DOHH2 (cell line): ENCODE results near the gene ADORA1.

Experiments
- H3F3A ChIP-seq: fragments of 200-600 bp; sonication (generic), shearing (Covaris generic); 2 replicates; pipeline ENCODE4 v1.6.0; 2016; ENCODE audit warnings: antibody characterized with exemption, mild to moderate bottlenecking; ENCODE audit not compliant: control insufficient read depth, insufficient read depth
- H3K27ac ChIP-seq: fragments of 200-600 bp; sonication (generic); 2 replicates; pipeline ENCODE4 v1.5.1; 2014; ENCODE audit warnings: low read depth, mild to moderate bottlenecking, low read length, moderate library complexity
- H3K27me3 ChIP-seq: fragments of 200-600 bp; sonication (generic); 2 replicates; pipeline ENCODE4 v1.6.1; 2014; ENCODE audit warnings: mild to moderate bottlenecking, low read length, mixed read lengths; ENCODE audit not compliant: control insufficient read depth
- H3K36me3 ChIP-seq: fragments of 200-600 bp; sonication (generic); 2 replicates; pipeline ENCODE4 v1.6.1; 2014; ENCODE audit warnings: mild to moderate bottlenecking, low read length, moderate library complexity, mixed read lengths; ENCODE audit not compliant: control insufficient read depth
- H3K4me1 ChIP-seq: fragments of 200-600 bp; sonication (generic); 2 replicates; pipeline ENCODE4 v1.6.1; 2014; ENCODE audit warnings: mild to moderate bottlenecking, low read length, mixed read lengths; ENCODE audit not compliant: control insufficient read depth
- H3K4me2 ChIP-seq: fragments of 200-600 bp; sonication (generic); 2 replicates; pipeline ENCODE4 v1.6.0; 2014; ENCODE audit warnings: mild to moderate bottlenecking, low read length, moderate library complexity
- H3K4me3 ChIP-seq: fragments of 200-600 bp; sonication (generic); 2 replicates; pipeline ENCODE4 v1.5.1; 2014; ENCODE audit warnings: mild to moderate bottlenecking, low read length, mixed read lengths
- H3K79me2 ChIP-seq: fragments of 200-600 bp; sonication (generic); 2 replicates; pipeline ENCODE4 v1.6.1; 2014; ENCODE audit warnings: mild to moderate bottlenecking, low read length, mixed read lengths; ENCODE audit not compliant: control insufficient read depth
- H3K9me2 ChIP-seq: fragments of 200-600 bp; sonication (generic); replicated peaks from 2 replicates; pipeline ENCODE4 v1.6.1; 2014; ENCODE audit warnings: mild to moderate bottlenecking, low read length, mixed read lengths; ENCODE audit not compliant: control insufficient read depth
- H3K9me3 ChIP-seq: fragments of 200-600 bp; sonication (generic); 2 replicates; pipeline ENCODE4 v1.6.1; 2014; ENCODE audit warnings: antibody characterized with exemption, low read length, mixed read lengths; ENCODE audit not compliant: control insufficient read depth, insufficient read depth
- H4K20me1 ChIP-seq: fragments of 200-600 bp; sonication (generic); 2 replicates; pipeline ENCODE4 v1.6.0; 2014; ENCODE audit warnings: low read depth, mild to moderate bottlenecking, antibody characterized with exemption, low read length, moderate library complexity; ENCODE audit not compliant: control insufficient read depth, insufficient read depth
- EZH2phosphoT487 ChIP-seq: fragments of 200-600 bp; sonication (generic); IDR thresholded peaks from 2 replicates; pipeline ENCODE4 v1.6.1; 2017; ENCODE audit warnings: borderline replicate concordance, mild to moderate bottlenecking, antibody characterized with exemption, low read length, moderate library complexity, mixed read lengths
- TF ChIP-seq, protein P1 (sequence below): fragments of 200-600 bp; sonication (generic); IDR thresholded peaks from one replicate; pipeline ENCODE4 v1.5.1; 2014; ENCODE audit warnings: antibody characterized with exemption, mild to moderate bottlenecking, low read depth, low read length; ENCODE audit not compliant: poor library complexity, severe bottlenecking

The ADORA1 gene

DNA sequence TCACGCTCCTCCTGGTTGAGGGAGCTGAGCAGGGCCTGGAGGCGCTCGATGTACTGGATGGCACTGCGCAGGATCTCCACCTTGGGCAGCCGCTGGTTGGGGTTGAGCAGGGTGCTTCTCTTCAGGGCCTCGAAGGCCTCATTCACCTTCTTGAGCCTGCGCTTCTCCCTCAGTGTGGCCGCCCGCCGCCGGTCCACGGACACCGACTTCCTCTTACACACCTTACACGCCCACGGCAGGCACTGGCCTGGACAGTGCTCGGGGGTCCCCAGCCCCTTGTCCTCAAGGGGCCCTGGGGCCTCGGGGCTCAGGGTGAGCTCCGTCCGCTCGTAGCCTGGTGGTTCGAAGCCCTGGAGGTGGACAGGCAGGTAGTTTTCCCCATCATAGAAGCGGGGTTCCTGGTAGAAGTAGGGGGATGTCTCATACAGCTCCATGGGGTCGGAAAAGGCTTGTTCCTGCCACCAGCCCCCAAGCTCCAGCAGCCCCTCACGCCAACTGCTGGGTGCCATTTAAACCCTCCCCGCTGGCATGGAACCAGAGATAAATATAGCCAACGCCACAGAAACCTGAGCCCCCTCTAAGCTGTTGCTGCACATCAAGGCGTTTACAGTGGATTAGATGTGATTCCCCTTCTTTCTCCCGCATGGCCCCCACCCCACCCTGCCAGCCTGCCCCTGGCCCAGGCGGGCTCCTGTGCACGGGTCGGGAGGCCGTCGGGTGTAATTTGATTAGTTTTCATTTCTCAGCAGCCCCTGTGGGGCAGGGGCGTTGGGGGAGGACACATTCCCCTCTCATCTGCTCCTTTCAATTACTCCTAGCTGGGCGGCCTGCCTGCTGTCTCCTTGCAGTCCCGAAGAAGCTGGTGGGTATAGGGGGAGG, 41.8 kb upstream of the ADORA1 start, which contains the start of gene MYOG:
MYOG (minus strand) TSS at position 485 of the 879 bp plus-strand sequence; CDS start at position 434, 51 bp downstream.
- Histone ChIP-seq H3K36me3 (no peaks in the 10 kb centered on the region), H3K4me2 (no peak within 1 kb of the TSS), H3K79me2 (no peaks in the 10 kb centered on the region), H3K4me1 (no peaks in the 10 kb centered on the region), H4K20me1 (no peaks in the 10 kb centered on the region), H3K9me3 (no peaks in the 10 kb centered on the region), H3F3A (no peaks in the 10 kb centered on the region), H3K4me3 (no peak within 1 kb of the TSS), H3K27ac (no peak within 1 kb of the TSS), H3K9me2 (no peaks in the 10 kb centered on the region), H3K27me3 (peaks cover 13% of the 10 kb centered on the region)
- TF ChIP-seq EZH2phosphoT487 = no peak

DNA sequence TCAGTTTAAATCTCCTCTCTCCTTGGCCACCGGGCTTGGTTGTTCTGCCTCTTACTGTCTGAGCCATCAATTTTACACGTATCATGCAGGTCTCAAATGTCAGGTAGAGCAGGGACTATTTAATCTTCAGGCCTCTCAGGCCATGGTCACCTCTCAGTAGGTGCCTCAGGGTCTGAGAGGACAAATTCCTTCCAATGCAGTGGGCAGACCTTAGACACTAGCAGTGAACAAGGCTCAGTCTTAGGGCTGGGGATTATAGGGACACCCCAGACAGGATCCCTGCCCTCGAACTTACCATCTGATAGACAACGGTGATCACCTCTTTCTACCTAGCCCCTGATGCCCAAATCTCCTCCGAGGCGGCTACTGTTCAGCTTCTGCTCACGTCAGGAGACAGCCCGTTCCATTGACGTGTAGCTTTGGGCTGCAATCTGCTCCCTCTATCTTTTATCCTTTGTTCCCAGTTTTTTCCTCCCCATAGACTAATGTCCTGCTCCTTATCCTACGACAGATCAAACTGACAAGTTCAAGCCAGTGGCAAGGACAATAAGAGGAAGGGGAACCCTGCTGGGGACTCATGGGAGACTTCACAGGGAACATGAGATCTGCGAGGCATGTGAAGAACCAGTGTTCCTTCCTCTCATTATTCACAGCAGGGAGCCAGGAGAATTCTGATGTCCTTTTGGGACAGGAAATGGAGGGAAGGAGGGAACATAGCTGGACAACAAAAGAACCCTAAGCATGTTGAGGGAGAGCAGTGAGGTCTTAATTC, 40.3 kb upstream of the ADORA1 start:
- Histone ChIP-seq H4K20me1 (no peaks in the 10 kb centered on the region), H3F3A (no peaks in the 10 kb centered on the region), H3K27ac (no peak overlapping the region), H3K79me2 (no peaks in the 10 kb centered on the region), H3K4me3 (no peak overlapping the region), H3K9me2 (no peaks in the 10 kb centered on the region), H3K4me2 (no peak overlapping the region), H3K27me3 (peaks cover 12% of the 10 kb centered on the region), H3K9me3 (no peaks in the 10 kb centered on the region), H3K36me3 (no peaks in the 10 kb centered on the region), H3K4me1 (no peaks in the 10 kb centered on the region)
- TF ChIP-seq EZH2phosphoT487 = no peak
- TF ChIP-seq, protein P1, sequence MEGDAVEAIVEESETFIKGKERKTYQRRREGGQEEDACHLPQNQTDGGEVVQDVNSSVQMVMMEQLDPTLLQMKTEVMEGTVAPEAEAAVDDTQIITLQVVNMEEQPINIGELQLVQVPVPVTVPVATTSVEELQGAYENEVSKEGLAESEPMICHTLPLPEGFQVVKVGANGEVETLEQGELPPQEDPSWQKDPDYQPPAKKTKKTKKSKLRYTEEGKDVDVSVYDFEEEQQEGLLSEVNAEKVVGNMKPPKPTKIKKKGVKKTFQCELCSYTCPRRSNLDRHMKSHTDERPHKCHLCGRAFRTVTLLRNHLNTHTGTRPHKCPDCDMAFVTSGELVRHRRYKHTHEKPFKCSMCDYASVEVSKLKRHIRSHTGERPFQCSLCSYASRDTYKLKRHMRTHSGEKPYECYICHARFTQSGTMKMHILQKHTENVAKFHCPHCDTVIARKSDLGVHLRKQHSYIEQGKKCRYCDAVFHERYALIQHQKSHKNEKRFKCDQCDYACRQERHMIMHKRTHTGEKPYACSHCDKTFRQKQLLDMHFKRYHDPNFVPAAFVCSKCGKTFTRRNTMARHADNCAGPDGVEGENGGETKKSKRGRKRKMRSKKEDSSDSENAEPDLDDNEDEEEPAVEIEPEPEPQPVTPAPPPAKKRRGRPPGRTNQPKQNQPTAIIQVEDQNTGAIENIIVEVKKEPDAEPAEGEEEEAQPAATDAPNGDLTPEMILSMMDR = no peak

DNA sequence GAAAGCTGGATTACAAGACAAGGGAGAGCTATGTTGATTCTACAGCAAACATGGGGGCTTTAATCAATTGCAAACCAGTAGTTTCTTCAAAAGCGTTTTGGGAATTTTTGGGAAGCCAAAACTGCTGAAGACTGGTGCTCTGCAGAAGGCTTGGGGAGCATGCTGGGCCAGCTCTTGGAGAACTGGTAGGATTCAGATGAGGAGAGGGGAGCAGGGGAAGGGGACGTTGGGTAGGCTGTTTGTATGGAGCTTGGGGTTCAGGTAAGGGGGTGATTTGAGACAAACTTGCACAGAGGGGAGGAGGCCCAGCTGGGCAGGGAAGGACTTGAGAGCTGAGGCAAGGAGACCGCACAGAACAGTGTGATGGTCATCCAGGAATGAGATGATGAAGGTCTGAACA, 39.1 kb upstream of the ADORA1 start:
- no peak for TF ChIP-seq EZH2phosphoT487
- TF ChIP-seq, protein P1 = no peak
- Histone ChIP-seq H3F3A (no peaks in the 10 kb centered on the region), H3K27ac (no peak overlapping the region), H3K79me2 (no peaks in the 10 kb centered on the region), H3K36me3 (no peaks in the 10 kb centered on the region), H3K4me2 (no peak overlapping the region), H4K20me1 (no peaks in the 10 kb centered on the region), H3K9me3 (no peaks in the 10 kb centered on the region), H3K4me3 (no peak overlapping the region), H3K27me3 (peaks cover 12% of the 10 kb centered on the region), H3K9me2 (no peaks in the 10 kb centered on the region), H3K4me1 (no peaks in the 10 kb centered on the region)
